ENCODE data around the gene TENT4A.
"Not testable (repeated sequence)": the region's sequence is repeated elsewhere in the genome, so short reads cannot be mapped to it uniquely, and the experiment has no call there.

TENT4A gene

GRCh38 chr5:6774207-6774606, 61.0 kb downstream of the TENT4A start:
- not testable (repeated sequence) for DNase-seq

- DNase-seq, result peak; percentile 31
These were observed 61.5 kb downstream of the TENT4A start for GRCh38 chr5:6774721-6775204.

- DNase-seq, result no peak
These were observed 62.3 kb downstream of the TENT4A start for GRCh38 chr5:6775571-6775970.

GRCh38 chr5:6780802-6781391, 67.7 kb downstream of the TENT4A start:
- DNase-seq, result peak; percentile 70

GRCh38 chr5:6781716-6782115, 68.5 kb downstream of the TENT4A start:
- no peak for DNase-seq

GRCh38 chr5:6783787-6784186, 70.6 kb downstream of the TENT4A start:
- no peak for DNase-seq

- DNase-seq, result no peak
These were observed 71.2 kb downstream of the TENT4A start for GRCh38 chr5:6784481-6784880.

- DNase-seq, result no peak
These were observed 72.1 kb downstream of the TENT4A start for GRCh38 chr5:6785161-6785860.

- no peak for DNase-seq
These were observed 72.6 kb downstream of the TENT4A start for GRCh38 chr5:6785861-6786180.

- DNase-seq, result no peak
These were observed 73.7 kb downstream of the TENT4A start for GRCh38 chr5:6786786-6787495.

- DNase-seq, result no peak
These were observed 74.7 kb downstream of the TENT4A start for GRCh38 chr5:6787941-6788340.

GRCh38 chr5:6788439-6788838, 75.2 kb downstream of the TENT4A start:
- DNase-seq, result no peak

GRCh38 chr5:6788956-6789649, 75.9 kb downstream of the TENT4A start:
- DNase-seq, result peak; percentile 81

- no peak for DNase-seq
These were observed 77.2 kb downstream of the TENT4A start for GRCh38 chr5:6790346-6790865.

- no peak for DNase-seq
These were observed 77.8 kb downstream of the TENT4A start for GRCh38 chr5:6791031-6791430.

- no peak for DNase-seq
These were observed 79.1 kb downstream of the TENT4A start for GRCh38 chr5:6792376-6792775.

GRCh38 chr5:6792911-6793471, 79.8 kb downstream of the TENT4A start:
- no peak for DNase-seq

GRCh38 chr5:6801236-6801635, 88.0 kb downstream of the TENT4A start:
- no peak for DNase-seq

- DNase-seq, result no peak
These were observed 90.8 kb downstream of the TENT4A start for GRCh38 chr5:6803981-6804550.

GRCh38 chr5:6804766-6805501, 91.7 kb downstream of the TENT4A start:
- DNase-seq, result no peak

GRCh38 chr5:6805841-6806240, 92.6 kb downstream of the TENT4A start:
- no peak for DNase-seq
